HG03432 (cell line): ENCODE results near the gene PIP5KL1.

Experiments
- ATAC-seq: cut with Tn5 transposase; IDR thresholded peaks from one replicate; pipeline ENCODE4 v1.9.1; 2021; ENCODE audit warnings: mild to moderate bottlenecking, moderate library complexity; ENCODE audit not compliant: unreplicated experiment

Gene PIP5KL1

DNA sequence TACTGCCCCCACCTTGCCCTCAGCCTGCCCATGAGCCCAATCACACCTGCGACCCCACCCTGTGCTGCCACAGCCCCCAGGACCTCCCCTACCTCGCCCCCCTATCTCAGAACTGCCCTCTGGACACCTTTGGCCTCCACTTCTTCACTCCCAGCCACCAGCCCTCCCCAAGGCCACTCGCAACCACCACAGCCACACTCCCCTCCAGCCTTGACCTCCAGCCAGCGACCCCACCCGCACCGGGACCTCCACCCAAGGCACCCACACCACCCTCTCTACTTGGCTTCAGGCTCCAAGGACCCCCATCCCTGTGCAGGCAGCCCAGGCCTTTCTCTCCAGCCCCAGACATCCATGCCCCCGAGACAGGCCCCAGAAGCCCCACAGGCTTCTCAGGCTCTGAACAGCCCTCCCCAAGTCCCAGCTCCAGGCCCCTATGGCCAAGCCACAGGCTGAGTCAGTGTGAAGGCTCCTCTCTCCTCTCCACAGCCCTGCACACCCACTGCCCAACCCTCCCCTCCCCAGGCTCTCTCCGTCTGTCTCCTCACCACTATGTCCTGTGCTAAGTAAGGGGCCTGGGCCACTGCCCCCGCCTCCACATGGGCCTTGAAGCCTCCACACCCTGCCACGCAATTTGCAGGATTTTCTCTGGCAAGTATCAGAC is 55.1 kb downstream of the PIP5KL1 start:
- ATAC-seq, result no peak

DNA sequence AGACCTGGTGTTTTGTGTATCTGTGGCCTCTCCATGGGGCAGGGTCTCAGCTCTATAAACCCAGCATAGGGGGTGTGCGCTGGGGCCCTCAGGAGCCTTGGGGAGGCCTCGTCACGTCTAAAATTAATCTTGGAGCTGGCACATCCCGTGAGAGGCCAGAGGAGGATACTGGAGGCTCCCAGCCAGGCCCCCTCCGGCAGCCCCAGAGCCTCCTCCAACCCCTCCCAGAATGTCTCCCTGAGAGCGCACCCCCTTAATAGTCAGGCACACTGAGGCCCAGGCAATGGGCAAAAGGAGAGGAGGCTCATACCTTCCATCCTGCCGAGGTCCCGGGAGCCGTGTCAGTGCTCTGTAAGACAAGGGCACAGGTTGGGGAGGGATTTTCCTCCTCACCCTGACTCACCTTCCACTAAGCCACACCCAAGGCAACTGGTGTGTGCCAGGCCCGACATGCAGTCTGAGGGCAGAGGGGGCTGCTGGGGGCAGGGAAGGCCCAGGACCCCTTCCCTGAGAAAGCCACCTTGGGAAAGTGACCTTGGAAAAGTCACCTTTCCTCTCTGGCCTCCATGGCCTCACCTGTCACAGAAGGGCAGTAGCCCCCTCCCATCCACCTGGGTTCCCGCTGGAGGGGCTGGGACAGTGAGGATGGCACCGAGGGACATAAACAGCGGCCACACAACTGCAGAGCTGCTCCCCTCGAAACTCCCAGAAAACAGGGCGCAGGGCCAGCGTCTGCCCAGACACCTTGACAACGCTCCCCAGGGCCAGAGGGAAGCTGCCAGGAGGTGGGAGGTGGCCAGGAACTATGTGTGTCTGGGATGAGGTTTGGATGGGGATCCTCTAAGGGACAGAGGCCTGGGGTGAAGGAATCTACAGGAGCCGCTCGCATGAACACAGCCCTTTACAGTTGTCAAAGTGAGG is 56.0 kb downstream of the PIP5KL1 start:
- ATAC-seq, result no peak

DNA sequence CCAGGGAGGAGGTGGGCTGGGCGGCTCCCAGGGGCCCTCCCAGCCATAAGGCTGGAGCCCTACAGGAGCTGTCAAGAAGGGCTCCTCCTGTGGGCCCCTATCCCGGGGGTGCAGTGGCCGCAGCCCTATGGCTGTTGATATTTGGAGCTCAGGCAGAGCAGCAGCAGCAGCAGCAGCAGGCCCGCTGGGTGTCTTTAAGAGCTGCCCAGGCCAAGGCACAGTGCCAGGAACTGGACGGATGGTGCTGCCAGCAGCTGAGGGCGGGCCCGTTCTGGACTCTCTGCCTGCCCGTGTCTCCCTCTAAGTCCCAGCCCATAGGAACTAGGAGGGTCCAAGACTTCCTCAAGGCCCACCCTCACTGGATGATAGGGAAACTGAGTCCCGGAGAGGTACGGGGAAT is 56.7 kb downstream of the PIP5KL1 start:
- ATAC-seq, result no peak

DNA sequence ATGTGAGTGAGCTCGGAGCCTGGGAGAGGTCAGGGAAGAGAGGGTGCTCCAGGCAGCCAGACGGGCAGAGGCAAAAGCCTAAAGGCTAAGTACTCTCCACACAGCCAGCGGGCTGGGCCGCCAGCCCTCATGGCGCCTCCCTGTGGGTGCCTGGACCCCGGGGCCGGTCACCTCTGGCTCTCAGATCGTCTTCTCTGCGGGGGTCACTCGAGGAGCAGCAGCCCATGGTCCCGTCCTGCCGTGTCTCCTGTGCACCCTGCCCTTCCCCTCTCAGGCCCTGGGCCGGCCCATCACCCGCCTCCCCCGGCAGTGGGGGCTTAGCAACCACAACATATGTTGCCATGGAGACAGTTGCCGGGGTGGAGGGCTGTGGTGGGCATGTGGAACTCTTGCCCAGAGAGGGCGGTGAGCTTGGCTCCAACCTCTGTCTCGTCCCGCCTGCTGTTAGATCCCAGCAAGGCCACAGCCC is 57.3 kb downstream of the PIP5KL1 start:
- no peak for ATAC-seq

DNA sequence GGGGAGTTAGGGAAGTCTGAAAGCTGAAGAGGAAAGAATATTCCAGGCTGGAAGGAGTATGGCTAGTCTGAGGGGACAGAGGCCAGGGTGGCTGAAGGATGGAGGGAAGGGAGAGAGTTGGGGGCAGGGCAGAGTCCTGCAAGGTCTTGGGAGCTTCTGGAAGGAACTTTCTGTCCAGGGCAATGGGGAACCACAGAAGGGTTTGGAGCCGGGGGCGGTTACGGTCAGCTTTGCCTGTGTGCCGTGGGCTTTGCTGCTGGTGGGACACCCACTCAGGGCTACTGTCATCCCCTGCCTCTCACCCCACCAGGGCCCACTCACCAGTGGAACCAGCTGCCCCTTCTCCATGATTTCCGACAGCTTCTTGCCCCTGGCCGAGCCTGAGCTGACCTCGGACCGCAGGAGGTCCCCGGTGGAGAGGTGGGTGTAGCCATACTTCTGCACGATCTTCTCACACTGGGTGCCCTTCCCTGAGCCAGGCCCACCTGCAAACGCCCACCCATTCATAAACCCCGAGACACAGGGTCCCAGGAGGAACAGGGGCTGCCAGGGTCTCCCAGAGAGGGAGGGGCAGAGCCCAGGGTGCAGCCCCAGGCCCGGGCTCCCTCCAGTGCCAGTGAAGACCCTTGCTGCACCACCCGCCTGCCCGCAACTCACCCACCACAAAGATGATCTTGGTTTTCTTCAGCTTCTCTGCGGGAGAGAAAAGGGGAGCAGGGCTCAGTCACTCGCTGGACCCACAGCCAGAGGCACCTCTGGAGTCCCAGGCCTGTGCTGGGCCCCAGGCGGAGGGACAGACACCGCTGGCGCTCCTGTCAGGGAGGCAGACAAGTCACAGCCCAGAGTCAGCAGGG is 58.0 kb downstream of the PIP5KL1 start:
- ATAC-seq, result no peak

DNA sequence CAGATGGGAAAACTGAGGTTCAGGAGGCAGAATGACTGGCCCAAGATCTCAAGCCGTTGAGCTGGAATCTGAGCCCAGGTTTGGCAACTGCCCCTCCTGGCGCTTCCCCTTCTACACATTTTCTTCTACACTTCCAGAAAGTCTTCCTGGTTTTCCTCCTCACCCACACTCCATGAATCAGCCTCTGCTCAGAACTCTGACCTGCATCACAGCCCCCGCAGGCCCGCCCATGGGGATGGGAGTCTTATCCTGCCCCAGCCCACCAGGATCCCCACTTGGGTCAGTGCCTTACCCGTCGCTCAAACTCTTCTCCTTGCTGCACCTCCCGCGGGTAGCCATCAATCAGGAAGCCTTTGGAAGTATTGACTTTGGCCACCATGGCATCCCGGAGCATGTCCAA is 59.0 kb downstream of the PIP5KL1 start:
- ATAC-seq, result no peak

DNA sequence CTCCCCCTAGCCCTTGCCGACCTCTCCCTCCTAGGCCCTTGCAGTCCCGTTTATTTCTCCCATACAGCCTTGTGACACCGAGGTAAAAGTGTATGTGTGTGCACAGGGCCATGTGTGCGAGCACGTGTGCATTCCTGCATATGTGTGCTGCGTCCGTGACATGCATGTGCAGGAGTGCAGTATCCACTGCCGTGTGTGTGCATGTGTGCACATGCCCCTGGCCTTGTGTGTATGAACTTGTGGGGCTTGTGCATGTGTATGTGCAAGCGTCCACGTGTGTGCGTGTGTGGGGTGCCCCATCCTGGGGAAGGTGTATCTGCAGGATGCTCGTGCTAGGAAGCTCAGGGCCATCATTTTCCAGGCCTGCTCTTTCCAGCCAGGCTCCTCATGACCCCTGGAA is 59.7 kb downstream of the PIP5KL1 start:
- ATAC-seq, result no peak
